ENCODE data around the gene GRM4. TPM values are rescaled to one million over a fixed set of nuclear protein-coding genes. Genes with fewer than 3 reads are reported as not detected.

GRM4 gene
- total RNA-seq, 2 experiments from 2014 or later, result 0.05 TPM; not detected in 1

GRCh38 chr6:34057790-34058189, 88.1 kb downstream of the GRM4 start:
- Mint-ChIP-seq H3K36me3 (no peaks in the 10 kb centered on the region), H3K27ac (no peak overlapping the region), H3K4me1 (ENCODE audit: low read depth) (no peaks in the 10 kb centered on the region), H3K27me3 (peaks cover 4% of the 10 kb centered on the region), H3K4me3 (no peak overlapping the region), H3K9me3 (no peaks in the 10 kb centered on the region)
- peak; percentile 17 for DNase-seq
- POLR2A ChIA-PET, result no interaction called here
- intact Hi-C loops (cut with micrococcal nuclease), result no loop called here
- CTCF ChIA-PET, result interaction anchor here (2.3 kb wide), 1 partner anchor 98 kb away, joined by 8 read pairs; no protein-coding TSS in a partner anchor

GRCh38 chr6:34057191-34057590, 88.7 kb downstream of the GRM4 start:
- ChIA-PET POLR2A (no interaction called here), CTCF (interaction anchor here (1.0 to 2.3 kb wide), 3 partner anchors 12 to 98 kb away, joined by 3 to 8 read pairs (median 3); no protein-coding TSS in a partner anchor)
- no peak for DNase-seq
- intact Hi-C loops (cut with micrococcal nuclease), result no loop called here
- H3K27ac Mint-ChIP-seq, result no peak overlapping the region
- H3K4me1 Mint-ChIP-seq (ENCODE audit: low read depth), result no peaks in the 10 kb centered on the region
- no peaks in the 10 kb centered on the region for H3K36me3 Mint-ChIP-seq
- H3K27me3 Mint-ChIP-seq, result no peaks in the 10 kb centered on the region
- no peaks in the 10 kb centered on the region for H3K9me3 Mint-ChIP-seq
- H3K4me3 Mint-ChIP-seq, result no peak overlapping the region

- no peaks in the 10 kb centered on the region for H3K9me3 Mint-ChIP-seq
- ChIA-PET POLR2A (no interaction called here), CTCF (interaction anchor here (1.0 to 2.3 kb wide), 3 partner anchors 11 to 99 kb away, joined by 3 to 8 read pairs (median 3); no protein-coding TSS in a partner anchor)
- no peaks in the 10 kb centered on the region for H3K27me3 Mint-ChIP-seq
- H3K4me3 Mint-ChIP-seq, result no peak overlapping the region
- peak; percentile 37 for DNase-seq
- no peaks in the 10 kb centered on the region for H3K36me3 Mint-ChIP-seq
- intact Hi-C loops (cut with micrococcal nuclease), result no loop called here
- no peak overlapping the region for H3K27ac Mint-ChIP-seq
- H3K4me1 Mint-ChIP-seq (ENCODE audit: low read depth), result no peaks in the 10 kb centered on the region
Observed at GRCh38 chr6:34056305-34057108, 89.4 kb downstream of the GRM4 start.

- Mint-ChIP-seq H3K27ac (no peak overlapping the region), H3K9me3 (no peaks in the 10 kb centered on the region), H3K4me1 (ENCODE audit: low read depth) (no peaks in the 10 kb centered on the region), H3K36me3 (no peaks in the 10 kb centered on the region), H3K4me3 (no peak overlapping the region), H3K27me3 (no peaks in the 10 kb centered on the region)
- DNase-seq, result peak; percentile 75
- intact Hi-C loops (cut with micrococcal nuclease), result loop anchor here (1.0 kb wide), 1 partner anchor 99 kb away; no protein-coding TSS in a partner anchor
- ChIA-PET CTCF (interaction anchor here (0.7 to 5.2 kb wide), 26 partner anchors 10 to 344 kb away, joined by 3 to 113 read pairs (median 4); partner anchors contain the start of genes GRM4 and UQCC2), POLR2A (no interaction called here)
Observed at GRCh38 chr6:34055223-34055933, 90.5 kb downstream of the GRM4 start.

GRCh38 chr6:34053721-34054120, 92.2 kb downstream of the GRM4 start:
- CTCF ChIA-PET, result interaction anchor here (0.8 to 5.2 kb wide), 5 partner anchors 9 to 293 kb away, joined by 3 to 113 read pairs (median 4); no protein-coding TSS in a partner anchor
- no peaks in the 10 kb centered on the region for H3K4me1 Mint-ChIP-seq (ENCODE audit: low read depth)
- intact Hi-C loops (cut with micrococcal nuclease), result no loop called here
- H3K36me3 Mint-ChIP-seq, result no peaks in the 10 kb centered on the region
- DNase-seq, result no peak
- H3K27me3 Mint-ChIP-seq, result no peaks in the 10 kb centered on the region
- POLR2A ChIA-PET, result no interaction called here
- no peak overlapping the region for H3K27ac Mint-ChIP-seq
- no peaks in the 10 kb centered on the region for H3K9me3 Mint-ChIP-seq
- H3K4me3 Mint-ChIP-seq, result no peak overlapping the region

GRCh38 chr6:34052918-34053608, 92.8 kb downstream of the GRM4 start:
- POLR2A ChIA-PET, result no interaction called here
- no peak for DNase-seq
- H3K4me1 Mint-ChIP-seq (ENCODE audit: low read depth), result no peaks in the 10 kb centered on the region
- no peaks in the 10 kb centered on the region for H3K9me3 Mint-ChIP-seq
- CTCF ChIA-PET, result interaction anchor here (0.8 to 5.2 kb wide), 6 partner anchors 9 to 282 kb away, joined by 3 to 113 read pairs (median 4); no protein-coding TSS in a partner anchor
- H3K27ac Mint-ChIP-seq, result no peak overlapping the region
- H3K36me3 Mint-ChIP-seq, result no peaks in the 10 kb centered on the region
- H3K27me3 Mint-ChIP-seq, result no peaks in the 10 kb centered on the region
- no peak overlapping the region for H3K4me3 Mint-ChIP-seq
- intact Hi-C loops (cut with micrococcal nuclease), result no loop called here

GRCh38 chr6:34052071-34052825, 93.6 kb downstream of the GRM4 start:
- Mint-ChIP-seq H3K4me3 (no peak overlapping the region), H3K4me1 (ENCODE audit: low read depth) (no peaks in the 10 kb centered on the region), H3K27ac (no peak overlapping the region), H3K36me3 (no peaks in the 10 kb centered on the region), H3K27me3 (no peaks in the 10 kb centered on the region), H3K9me3 (no peaks in the 10 kb centered on the region)
- POLR2A ChIA-PET, result no interaction called here
- intact Hi-C loops (cut with micrococcal nuclease), result no loop called here
- no peak for DNase-seq
- CTCF ChIA-PET, result interaction anchor here (0.8 to 5.2 kb wide), 4 partner anchors 25 to 281 kb away, joined by 3 to 113 read pairs (median 4); no protein-coding TSS in a partner anchor

- intact Hi-C loops (cut with micrococcal nuclease), result no loop called here
- Mint-ChIP-seq H3K9me3 (no peaks in the 10 kb centered on the region), H3K27ac (no peak overlapping the region), H3K36me3 (no peaks in the 10 kb centered on the region), H3K27me3 (no peaks in the 10 kb centered on the region), H3K4me1 (ENCODE audit: low read depth) (no peaks in the 10 kb centered on the region), H3K4me3 (no peak overlapping the region)
- ChIA-PET POLR2A (no interaction called here), CTCF (interaction anchor here (5.2 kb wide), 1 partner anchor 103 kb away, joined by 113 read pairs; no protein-coding TSS in a partner anchor)
- DNase-seq, result no peak
Observed at GRCh38 chr6:34051331-34051919, 94.5 kb downstream of the GRM4 start.

GRCh38 chr6:34050691-34051090, 95.2 kb downstream of the GRM4 start:
- Mint-ChIP-seq H3K36me3 (no peaks in the 10 kb centered on the region), H3K4me3 (no peak overlapping the region), H3K27ac (no peak overlapping the region), H3K4me1 (ENCODE audit: low read depth) (no peaks in the 10 kb centered on the region), H3K27me3 (no peaks in the 10 kb centered on the region), H3K9me3 (no peaks in the 10 kb centered on the region)
- POLR2A ChIA-PET, result no interaction called here
- CTCF ChIA-PET, result interaction anchor here (5.2 kb wide), 1 partner anchor 104 kb away, joined by 113 read pairs; no protein-coding TSS in a partner anchor
- intact Hi-C loops (cut with micrococcal nuclease), result no loop called here
- DNase-seq, result no peak

GRCh38 chr6:34049395-34050342, 96.2 kb downstream of the GRM4 start:
- DNase-seq, result no peak
- intact Hi-C loops (cut with micrococcal nuclease), result no loop called here
- ChIA-PET POLR2A (no interaction called here), CTCF (no interaction called here)
- Mint-ChIP-seq H3K4me3 (no peak overlapping the region), H3K4me1 (ENCODE audit: low read depth) (peaks cover 3% of the 10 kb centered on the region), H3K9me3 (no peaks in the 10 kb centered on the region), H3K36me3 (no peaks in the 10 kb centered on the region), H3K27ac (no peak overlapping the region), H3K27me3 (no peaks in the 10 kb centered on the region)
